GM21390 (cell line): ENCODE data around the gene PLD6.
"Not testable (repeated sequence)": the region's sequence is repeated elsewhere in the genome, so short reads cannot be mapped to it uniquely, and the experiment has no call there.

ENCODE experiments used
- ATAC-seq: cut with Tn5 transposase; IDR thresholded peaks from one replicate; pipeline ENCODE4 v1.9.1; 2021; ENCODE audit not compliant: unreplicated experiment

The PLD6 gene

GRCh38 chr17:17201907-17202306 lies 4.2 kb downstream of the PLD6 start:
- ATAC-seq: no peak

GRCh38 chr17:17201271-17201670 lies 4.9 kb downstream of the PLD6 start:
- ATAC-seq: no peak

DNA sequence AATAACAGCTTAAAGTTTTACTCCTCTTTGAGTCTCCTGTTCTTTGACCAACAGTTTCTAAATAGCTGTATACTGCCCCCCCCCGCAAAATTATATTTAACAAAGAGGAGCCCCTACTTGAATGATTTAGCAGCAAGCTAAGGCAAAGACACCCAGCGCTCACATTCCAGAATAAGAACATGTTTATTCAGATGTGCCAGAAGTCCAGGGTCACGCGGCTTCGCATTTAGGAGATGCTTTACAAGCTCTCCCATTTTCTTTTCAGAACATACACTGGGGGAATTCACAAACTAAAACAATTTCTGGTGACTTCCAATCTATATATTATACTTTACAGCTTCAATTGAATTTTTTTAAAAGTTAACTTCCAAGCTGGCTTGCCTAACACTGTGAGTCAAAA lies 5.3 kb downstream of the PLD6 start:
- ATAC-seq: no peak

GRCh38 chr17:17200311-17200710 lies 5.8 kb downstream of the PLD6 start:
- no peak for ATAC-seq

- no peak for ATAC-seq
Measured at GRCh38 chr17:17198281-17198680, 7.9 kb downstream of the PLD6 start.

- no peak for ATAC-seq
Measured at GRCh38 chr17:17196776-17197175, 9.4 kb downstream of the PLD6 start.

DNA sequence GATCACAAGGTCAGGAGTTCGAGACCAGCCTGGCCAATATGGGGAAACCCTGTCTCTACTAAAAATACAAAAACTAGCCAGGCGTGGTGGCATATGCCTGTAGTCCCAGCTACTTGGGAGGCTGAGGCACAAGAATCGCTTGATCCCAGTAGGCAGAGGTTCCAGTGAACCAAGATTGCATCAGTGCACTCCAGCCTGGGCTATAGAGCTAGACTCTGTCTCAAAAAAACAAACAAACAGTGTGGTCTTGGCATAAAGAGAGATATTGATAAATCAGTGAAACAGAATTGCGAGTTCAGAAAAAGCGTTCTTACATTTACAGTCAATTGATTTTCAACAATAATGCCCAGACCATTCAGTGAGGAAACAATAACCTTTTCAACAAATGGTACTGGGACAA lies 10.7 kb downstream of the PLD6 start:
- ATAC-seq: not testable (repeated sequence)

DNA sequence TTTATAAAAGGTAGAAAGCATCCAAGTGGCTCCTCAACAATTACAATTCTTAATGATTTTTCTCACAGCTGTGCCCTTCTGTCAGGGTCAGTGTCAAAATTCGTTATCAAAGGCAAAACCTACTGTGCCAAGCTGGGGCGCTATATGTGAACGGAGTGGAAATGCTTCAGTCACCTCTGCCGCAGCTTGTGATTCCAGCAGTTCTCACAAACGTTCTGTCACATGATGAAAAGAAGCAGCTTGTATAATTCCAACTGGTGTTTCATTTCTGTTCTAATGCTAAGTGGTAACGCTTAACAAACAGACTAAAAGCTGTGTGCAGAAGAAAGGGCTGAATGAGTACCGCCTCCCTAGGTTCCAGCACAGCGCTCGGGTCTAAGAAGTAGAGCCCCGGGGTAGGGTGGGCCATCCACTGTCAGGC lies 14.2 kb downstream of the PLD6 start:
- no peak for ATAC-seq

GRCh38 chr17:17191346-17191792 lies 14.8 kb downstream of the PLD6 start:
- ATAC-seq: no peak

- ATAC-seq: no peak
Measured at GRCh38 chr17:17190188-17190587, 15.9 kb downstream of the PLD6 start.

DNA sequence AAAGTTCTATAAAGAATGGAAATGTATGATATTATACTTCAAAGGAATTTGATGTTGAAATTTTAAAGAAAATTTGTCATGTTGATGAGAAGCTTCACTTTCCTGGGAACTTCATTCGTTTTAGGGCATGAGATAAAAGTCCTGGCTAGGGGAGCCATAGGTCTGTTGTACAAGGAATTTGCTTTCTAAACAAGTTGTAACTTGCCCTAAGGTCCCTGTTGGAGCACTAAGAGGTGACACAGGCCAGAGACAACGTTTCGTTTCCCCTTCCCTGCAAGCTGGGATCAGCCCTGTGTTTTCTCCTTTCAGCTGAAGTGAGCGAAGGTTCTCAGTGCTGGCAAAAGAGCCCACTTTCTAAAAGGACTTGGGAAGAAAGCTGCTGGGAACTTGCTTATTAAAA lies 16.6 kb downstream of the PLD6 start:
- ATAC-seq: no peak

DNA sequence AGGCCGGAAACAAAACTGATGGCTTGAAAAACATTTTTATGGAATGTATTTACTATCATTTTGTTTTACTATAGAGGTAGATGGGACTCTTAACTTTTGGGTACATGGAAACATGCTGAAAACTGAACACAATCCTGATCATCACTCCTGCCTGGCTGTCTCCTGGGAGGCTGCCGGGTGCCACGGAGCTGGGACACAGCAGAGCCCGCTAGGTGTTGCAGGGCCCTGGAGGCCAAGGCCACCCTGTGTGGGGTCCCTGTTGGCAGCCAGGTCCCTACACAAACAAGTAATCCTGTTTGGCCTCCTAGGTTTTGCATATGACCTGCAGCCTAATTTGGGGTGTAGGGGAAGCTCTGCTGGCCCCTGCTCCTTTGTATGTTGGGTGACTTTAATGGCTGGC lies 17.5 kb downstream of the PLD6 start:
- no peak for ATAC-seq

GRCh38 chr17:17186551-17187505 lies 19.3 kb downstream of the PLD6 start:
- no peak for ATAC-seq

GRCh38 chr17:17186051-17186450 lies 20.1 kb downstream of the PLD6 start:
- no peak for ATAC-seq

DNA sequence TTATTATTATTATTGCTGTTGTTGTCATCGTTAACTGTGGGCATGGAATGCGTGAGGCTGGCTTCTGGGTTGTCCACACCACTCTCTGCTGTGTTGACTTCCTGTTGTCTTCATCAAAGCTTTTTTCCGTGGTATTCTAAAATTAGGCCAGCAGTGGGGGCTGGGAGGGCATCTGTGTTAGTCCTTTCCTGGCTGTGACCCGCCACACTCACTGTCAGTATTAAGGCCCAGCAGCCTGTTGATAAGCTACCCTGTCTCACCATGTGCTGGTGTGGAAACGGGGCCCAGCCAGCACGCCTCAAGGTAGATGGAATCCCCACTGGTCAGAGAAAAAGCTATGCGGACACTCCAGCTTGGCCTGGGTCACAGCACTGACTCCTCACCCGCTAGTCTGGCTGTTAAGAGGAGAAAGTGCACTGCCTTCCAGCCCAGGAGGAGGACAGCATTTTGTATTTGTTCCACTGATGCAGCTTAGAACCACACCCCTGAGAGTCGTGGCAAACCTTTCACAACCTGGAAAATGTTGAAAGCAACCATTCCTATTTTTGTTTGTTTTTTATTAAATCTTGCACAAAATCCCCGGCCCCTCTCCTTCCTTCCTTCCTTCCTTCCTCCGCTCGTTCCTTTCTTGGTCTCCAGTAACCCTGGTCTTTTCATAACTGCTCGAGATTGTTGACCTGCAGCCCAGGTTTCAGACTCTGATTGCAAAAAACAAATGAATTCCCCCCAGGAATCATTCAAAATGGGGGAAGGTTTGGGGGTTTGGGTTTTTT lies 21.0 kb downstream of the PLD6 start:
- not testable (repeated sequence) for ATAC-seq

GRCh38 chr17:17183744-17184143 lies 22.4 kb downstream of the PLD6 start:
- no peak for ATAC-seq

DNA sequence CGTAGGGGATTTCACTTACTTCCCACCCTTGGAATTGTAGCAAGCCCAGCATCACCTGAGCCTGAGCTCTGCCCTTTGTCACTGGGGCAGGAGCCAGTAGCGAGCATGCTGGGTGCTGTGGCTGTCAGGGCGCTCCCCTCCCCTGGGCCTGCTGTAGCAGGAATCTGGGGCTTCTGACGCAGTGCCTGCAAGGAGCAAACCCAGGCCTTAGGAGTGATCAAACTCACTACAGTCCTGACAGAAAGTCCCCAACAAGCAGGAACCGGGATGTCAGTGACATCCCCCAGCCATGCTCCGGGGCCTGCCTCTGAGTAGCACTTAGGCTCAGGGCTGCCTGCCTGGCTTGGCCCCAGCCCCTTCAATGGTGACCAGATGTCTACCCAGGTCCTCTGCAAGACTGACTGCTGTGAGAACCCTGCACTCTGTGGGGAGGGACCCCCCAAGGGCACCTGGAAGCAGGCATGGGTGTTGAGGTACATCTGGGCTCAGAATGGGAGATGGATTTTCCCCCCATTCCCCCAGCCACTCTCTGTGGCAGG lies 23.5 kb downstream of the PLD6 start:
- no peak for ATAC-seq

GRCh38 chr17:17181666-17182597 lies 24.2 kb downstream of the PLD6 start:
- ATAC-seq: no peak

DNA sequence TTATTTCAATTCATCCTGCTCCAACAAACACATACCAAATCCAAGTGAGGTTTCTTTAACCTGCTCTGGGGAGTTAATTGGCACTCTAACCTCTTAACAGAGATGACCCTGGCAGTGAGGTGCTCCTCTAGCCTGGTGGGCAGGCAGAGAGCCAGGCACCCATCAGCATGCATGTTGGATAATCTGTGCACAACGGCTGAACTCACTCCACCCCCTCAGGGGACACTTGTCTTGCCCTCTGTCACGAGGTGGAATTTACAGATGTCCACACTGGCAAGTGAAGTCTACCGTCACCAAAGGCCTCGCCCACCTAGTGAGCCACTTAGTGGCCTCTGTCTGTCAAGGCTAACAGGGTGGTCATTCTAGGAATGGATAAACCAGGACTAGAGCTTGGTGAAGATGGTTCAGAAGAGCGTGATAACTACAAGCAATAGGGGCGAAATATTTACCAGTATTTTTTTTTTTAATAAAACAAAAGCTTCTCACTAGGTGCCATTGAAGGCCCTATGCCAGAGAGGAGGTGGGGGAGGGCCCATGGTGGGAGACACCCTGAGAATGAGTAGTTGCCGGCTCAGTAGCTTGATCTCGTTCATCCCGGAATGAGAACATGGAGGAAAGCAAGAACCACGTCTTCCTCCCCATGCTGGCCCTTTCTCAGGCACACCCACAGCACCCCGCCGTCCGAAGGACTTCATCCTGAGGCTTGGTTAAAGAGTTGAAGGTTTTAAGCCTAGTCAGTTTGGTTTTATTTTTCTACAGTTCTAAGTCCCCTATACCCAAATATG lies 25.2 kb downstream of the PLD6 start:
- no peak for ATAC-seq

DNA sequence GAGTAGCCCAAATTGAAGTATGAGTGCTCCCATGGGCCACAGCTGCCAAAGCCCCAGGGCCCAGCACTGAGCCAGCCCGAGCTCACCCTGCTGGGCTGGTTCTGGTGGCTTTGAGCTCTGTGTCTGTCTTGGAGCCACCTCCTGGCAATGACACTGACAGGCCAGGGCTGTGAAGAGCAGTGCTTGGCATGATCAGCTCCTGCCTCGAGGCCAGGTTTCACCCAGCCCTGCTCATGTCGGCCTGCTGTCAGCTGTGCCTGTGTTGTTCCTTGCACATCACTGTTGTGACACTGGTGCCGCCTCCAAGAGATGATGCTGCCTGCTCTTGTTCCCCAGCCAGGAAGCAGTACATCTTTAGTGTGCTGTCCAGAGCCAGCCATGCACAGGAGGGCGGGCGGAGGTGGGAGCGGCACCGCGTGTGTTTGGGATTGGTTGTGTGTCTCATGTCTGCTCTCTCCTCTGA lies 26.0 kb downstream of the PLD6 start:
- ATAC-seq: no peak
